Measurements from ENCODE around the gene CRHR2.

The CRHR2 gene

DNA sequence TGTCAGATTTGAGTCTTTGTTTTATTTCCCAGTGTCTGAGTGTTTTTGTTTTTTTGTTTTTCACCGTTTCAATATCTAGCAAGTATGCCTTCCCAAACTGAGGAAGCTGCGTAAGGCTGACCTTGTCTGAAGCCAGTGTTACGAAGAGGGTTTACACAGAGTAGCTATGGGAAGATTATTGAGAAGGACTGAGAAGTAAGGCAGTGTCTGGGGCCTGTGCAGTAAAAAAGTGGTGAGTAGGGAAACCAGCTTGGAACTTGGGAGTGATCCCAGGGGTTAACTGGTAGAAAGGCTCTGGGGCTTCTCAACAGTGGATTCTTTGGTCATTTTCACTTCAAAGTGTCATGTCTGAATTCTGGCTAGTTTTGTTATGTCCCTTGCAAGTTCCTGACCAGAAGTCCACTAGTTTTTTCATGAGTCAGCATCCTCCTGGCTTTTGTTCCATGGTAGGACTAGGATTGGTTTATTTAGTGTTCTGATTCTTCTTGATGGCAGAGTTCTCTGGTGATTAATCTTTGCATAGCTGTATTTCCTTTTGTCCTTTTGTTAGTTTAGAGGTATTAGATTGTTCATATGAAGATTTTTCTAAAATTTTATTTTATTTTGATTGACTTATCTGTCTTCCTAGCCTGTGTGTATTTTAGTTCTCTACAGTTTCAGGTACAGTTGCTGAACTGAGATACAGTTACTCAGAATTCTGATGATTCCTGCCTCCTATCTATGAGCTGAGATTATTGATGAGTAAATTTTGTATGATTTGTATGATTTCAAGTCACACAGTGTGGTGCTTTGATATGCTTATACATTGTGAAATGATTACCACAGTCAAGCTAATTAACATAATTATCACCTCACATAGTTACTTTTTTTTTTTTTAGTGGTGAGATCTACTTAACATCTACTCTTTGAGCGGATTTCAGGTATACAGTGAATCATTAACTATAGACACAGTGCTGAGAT, 68.6 kb downstream of the CRHR2 start:
- no peak for DNase-seq

DNA sequence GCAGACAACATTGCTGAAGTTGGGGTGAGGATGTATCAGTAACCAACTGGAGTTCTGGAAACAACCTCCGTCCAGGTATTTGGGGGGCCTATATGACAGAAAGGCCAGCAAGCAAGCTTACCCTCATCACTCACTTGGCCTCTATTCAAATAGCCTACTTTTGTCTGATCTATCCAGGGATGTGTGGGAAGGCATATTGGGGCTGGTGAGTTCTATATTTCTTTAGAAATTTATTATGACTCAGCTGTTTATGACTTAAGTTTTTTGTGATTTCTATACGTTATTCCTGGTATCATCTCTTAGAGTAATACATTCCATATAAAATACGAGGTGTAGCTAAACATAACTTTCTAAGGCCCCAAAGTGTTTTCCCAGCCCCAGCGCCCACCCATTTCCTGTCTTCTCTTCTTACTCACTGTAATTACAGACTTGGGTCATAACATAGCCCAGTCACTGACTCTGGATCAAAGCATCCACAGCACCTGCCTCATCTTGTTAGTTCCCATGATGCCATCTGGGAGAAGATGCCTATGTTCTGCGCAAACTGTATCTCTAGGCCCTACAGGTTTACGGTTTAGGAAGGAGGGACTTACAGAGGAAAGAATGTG, 69.5 kb downstream of the CRHR2 start:
- peak; percentile 17 for DNase-seq

DNA sequence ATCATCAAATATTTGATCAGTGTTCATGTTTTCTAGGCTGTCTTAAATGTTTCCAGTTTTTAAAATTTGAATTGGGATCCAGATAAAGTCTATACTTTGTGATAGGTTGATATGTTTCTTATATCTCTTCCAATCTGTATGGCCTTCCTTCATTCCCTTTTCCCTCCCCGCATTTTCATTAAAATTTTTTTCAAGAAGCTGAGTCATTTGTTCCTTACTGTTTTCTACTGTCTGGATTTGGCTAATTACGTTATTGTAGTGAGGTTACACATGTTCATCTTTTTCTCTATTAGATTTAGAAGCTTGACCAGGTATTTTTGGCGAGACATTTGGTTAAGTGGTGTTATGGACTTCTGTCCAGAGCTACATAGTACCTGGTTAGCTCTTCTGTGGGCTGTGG, 76.4 kb downstream of the CRHR2 start:
- DNase-seq, result no peak

DNA sequence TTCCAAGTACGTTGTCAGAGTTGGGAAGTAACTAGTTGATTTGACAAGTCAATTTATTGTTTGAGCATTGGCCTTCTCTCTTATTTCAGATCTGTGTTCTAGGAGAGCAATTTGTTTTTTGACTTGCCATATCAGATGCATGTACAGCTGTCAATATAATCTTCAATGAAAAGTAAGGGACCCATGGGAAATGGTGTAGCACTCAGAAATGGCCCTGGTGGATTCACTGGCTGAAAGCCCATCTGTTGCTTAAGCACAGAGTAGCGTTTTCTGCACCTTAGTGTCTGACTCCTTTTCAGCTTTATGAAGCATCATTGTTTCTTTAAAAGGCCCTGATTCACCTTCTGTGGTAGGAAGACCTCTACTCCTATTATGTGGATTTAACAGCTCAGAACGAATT, 77.4 kb downstream of the CRHR2 start:
- DNase-seq, result no peak

Data from stimulated activated naive CD4-positive, alpha-beta T cell treated with Interleukin-2 at 50 U/mL for 16 hours (primary cell).